ENCODE results near the gene ZNF579. TPM values are rescaled to one million over a fixed set of nuclear protein-coding genes. Genes with fewer than 3 reads are reported as not detected.

ZNF579 gene
- total and polyA plus RNA-seq, 2 of the 13 experiments (the other 11 are each of a cell fraction or from before 2014, with no cell fraction given) = 2.1 to 2.9 TPM

DNA sequence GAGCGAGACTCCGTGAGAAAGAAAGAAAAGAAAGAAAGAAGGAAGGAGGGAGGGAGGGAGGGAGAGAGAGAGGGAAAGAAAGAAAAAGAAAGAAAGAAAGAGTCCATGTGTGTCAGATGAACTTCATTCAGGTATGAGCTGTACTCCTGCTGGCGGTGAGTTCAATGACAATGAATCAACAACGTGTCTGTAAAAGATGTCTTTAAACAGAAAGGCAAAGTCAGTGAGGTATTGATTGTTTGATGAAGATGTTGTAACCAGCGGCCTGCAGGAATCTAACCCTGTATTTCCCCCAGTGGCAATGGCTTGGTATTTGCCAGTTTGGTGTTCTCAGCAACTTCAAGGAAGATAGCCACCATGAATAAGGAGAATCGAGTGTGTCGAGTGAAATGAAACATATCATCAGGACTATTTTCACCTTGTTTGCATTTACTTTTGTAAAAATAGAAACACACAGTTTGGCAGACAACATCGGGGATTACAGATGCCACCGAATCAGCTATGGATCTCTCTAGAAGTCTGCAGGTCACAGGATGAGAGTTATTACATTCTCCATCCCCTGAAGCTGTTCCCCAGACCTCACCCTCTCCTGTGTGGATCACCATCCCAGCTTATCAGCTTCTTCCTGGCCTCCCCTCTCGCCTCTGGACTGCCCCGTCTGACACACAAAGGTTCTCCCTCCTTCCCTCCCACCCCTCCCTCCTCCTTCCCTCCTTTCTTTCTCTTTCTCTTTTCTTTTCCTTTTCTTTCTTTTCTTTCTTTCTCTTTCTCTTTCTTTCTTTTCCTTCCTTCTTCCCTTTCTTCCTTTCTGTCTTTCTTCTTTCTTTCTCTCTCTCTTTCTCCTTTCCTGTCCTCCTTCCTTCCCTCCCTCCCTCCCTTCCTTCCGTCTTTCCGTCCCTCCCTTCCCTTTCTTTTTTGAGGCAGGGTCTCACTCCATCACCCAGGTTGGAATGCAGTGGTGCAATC is 27.1 kb downstream of the ZNF579 start (continued):
- TF ChIP-seq, protein P1, sequence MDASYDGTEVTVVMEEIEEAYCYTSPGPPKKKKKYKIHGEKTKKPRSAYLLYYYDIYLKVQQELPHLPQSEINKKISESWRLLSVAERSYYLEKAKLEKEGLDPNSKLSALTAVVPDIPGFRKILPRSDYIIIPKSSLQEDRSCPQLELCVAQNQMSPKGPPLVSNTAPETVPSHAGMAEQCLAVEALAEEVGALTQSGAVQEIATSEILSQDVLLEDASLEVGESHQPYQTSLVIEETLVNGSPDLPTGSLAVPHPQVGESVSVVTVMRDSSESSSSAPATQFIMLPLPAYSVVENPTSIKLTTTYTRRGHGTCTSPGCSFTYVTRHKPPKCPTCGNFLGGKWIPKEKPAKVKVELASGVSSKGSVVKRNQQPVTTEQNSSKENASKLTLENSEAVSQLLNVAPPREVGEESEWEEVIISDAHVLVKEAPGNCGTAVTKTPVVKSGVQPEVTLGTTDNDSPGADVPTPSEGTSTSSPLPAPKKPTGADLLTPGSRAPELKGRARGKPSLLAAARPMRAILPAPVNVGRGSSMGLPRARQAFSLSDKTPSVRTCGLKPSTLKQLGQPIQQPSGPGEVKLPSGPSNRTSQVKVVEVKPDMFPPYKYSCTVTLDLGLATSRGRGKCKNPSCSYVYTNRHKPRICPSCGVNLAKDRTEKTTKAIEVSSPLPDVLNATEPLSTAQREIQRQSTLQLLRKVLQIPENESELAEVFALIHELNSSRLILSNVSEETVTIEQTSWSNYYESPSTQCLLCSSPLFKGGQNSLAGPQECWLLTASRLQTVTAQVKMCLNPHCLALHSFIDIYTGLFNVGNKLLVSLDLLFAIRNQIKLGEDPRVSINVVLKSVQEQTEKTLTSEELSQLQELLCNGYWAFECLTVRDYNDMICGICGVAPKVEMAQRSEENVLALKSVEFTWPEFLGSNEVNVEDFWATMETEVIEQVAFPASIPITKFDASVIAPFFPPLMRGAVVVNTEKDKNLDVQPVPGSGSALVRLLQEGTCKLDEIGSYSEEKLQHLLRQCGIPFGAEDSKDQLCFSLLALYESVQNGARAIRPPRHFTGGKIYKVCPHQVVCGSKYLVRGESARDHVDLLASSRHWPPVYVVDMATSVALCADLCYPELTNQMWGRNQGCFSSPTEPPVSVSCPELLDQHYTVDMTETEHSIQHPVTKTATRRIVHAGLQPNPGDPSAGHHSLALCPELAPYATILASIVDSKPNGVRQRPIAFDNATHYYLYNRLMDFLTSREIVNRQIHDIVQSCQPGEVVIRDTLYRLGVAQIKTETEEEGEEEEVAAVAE (CRISPR knock-in tag; IDR thresholded peaks at IDR 0.05; ENCODE audit: borderline replicate concordance) = no peak; the same call in 1 of the 2 replicates
- no peak for TF ChIP-seq SIN3A (IDR thresholded peaks at IDR 0.05; ENCODE audit: borderline replicate concordance, low read depth, low read length)
- no peak for TF ChIP-seq ZFYVE20 (CRISPR knock-in tag; IDR thresholded peaks at IDR 0.05; ENCODE audit: borderline replicate concordance, low read depth)
- TF ChIP-seq HINFP (CRISPR knock-in tag; IDR thresholded peaks at IDR 0.05; ENCODE audit: low read depth) = no peak
- peak; percentile 29; the same call in 1 of the 2 replicates for TF ChIP-seq DPF2 (CRISPR knock-in tag; IDR thresholded peaks at IDR 0.05; ENCODE audit: borderline replicate concordance, low read depth)
- TF ChIP-seq ZNF687 (CRISPR knock-in tag; IDR thresholded peaks at IDR 0.05) = no peak
- TF ChIP-seq AGO2 (optimal IDR thresholded peaks at IDR 0.05; ENCODE audit: low read depth, low read length) = no peak
- TF ChIP-seq, protein P2, sequence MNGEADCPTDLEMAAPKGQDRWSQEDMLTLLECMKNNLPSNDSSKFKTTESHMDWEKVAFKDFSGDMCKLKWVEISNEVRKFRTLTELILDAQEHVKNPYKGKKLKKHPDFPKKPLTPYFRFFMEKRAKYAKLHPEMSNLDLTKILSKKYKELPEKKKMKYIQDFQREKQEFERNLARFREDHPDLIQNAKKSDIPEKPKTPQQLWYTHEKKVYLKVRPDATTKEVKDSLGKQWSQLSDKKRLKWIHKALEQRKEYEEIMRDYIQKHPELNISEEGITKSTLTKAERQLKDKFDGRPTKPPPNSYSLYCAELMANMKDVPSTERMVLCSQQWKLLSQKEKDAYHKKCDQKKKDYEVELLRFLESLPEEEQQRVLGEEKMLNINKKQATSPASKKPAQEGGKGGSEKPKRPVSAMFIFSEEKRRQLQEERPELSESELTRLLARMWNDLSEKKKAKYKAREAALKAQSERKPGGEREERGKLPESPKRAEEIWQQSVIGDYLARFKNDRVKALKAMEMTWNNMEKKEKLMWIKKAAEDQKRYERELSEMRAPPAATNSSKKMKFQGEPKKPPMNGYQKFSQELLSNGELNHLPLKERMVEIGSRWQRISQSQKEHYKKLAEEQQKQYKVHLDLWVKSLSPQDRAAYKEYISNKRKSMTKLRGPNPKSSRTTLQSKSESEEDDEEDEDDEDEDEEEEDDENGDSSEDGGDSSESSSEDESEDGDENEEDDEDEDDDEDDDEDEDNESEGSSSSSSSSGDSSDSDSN (CRISPR knock-in tag; IDR thresholded peaks at IDR 0.05) = peak; percentile 32; the same call in 1 of the 2 replicates
- TF ChIP-seq ZBTB33 (CRISPR knock-in tag; IDR thresholded peaks at IDR 0.05) = no peak
- no peak for TF ChIP-seq MZF1 (CRISPR knock-in tag; IDR thresholded peaks at IDR 0.05; ENCODE audit: borderline replicate concordance)
- TF ChIP-seq CAMTA2 (CRISPR knock-in tag; IDR thresholded peaks at IDR 0.05; ENCODE audit: borderline replicate concordance) = no peak
